Type B pancreatic cell (in vitro differentiated cells): Measurements from ENCODE around the gene TIFAB. TPM values are rescaled to one million over a fixed set of nuclear protein-coding genes. Genes with fewer than 3 reads are reported as not detected.

ENCODE experiments used
- DNase-seq: peaks from one replicate; pipeline ENCODE4 v3.0.0; 2021; ENCODE audit warnings: mixed read lengths; ENCODE audit not compliant: unreplicated experiment; ENCODE audit errors: extremely low spot score
- H3K27ac Mint-ChIP-seq: 2 replicates; pipeline ENCODE4 v1.8.0; 2021; ENCODE audit warnings: mild to moderate bottlenecking, mixed read lengths
- H3K27me3 Mint-ChIP-seq: 2 replicates; pipeline ENCODE4 v1.8.0; 2021; ENCODE audit warnings: mixed read lengths
- H3K36me3 Mint-ChIP-seq: 2 replicates; pipeline ENCODE4 v1.8.0; 2021; ENCODE audit warnings: mixed read lengths
- H3K4me1 Mint-ChIP-seq: one replicate; pipeline ENCODE4 v1.8.0; 2021; ENCODE audit warnings: mixed read lengths; ENCODE audit not compliant: unreplicated experiment
- H3K4me3 Mint-ChIP-seq: 2 replicates; pipeline ENCODE4 v1.8.0; 2021; ENCODE audit warnings: mild to moderate bottlenecking, mixed read lengths
- H3K9me3 Mint-ChIP-seq: 2 replicates; pipeline ENCODE4 v1.8.0; 2021; ENCODE audit warnings: mixed read lengths
- CTCF ChIP-seq: fragments of 200-600 bp; sonication (generic); conservative IDR thresholded peaks from 2 replicates; pipeline ENCODE4 v1.5.0; 2021; ENCODE audit warnings: antibody characterized with exemption, mild to moderate bottlenecking
- total RNA-seq: library from RNA; stranded (reverse); gene quantifications from 2 replicates; pipeline ENCODE4 v1.2.1, GENCODE V29; 2021; ENCODE audit warnings: low replicate concordance

The TIFAB gene
- total RNA-seq, 1 donor from 2014 or later: not detected

- peaks cover 3% of the 10 kb centered on the region for H3K36me3 Mint-ChIP-seq
- peaks cover 6% of the 10 kb centered on the region for H3K9me3 Mint-ChIP-seq
- no peak for TF ChIP-seq CTCF
- H3K4me1 Mint-ChIP-seq: peaks cover 25% of the 10 kb centered on the region
- H3K27ac Mint-ChIP-seq: no peak overlapping the region
- peaks cover 85% of the 10 kb centered on the region for H3K27me3 Mint-ChIP-seq
- H3K4me3 Mint-ChIP-seq: no peak overlapping the region
- peak; percentile 29 for DNase-seq
These were observed 41.4 kb upstream of the TIFAB start for GRCh38 chr5:135493406-135494180.

- no peak overlapping the region for H3K4me3 Mint-ChIP-seq
- H3K27ac Mint-ChIP-seq: no peak overlapping the region
- no peak for DNase-seq
- peaks cover 31% of the 10 kb centered on the region for H3K4me1 Mint-ChIP-seq
- peaks cover 92% of the 10 kb centered on the region for H3K27me3 Mint-ChIP-seq
- H3K36me3 Mint-ChIP-seq: peaks cover 3% of the 10 kb centered on the region
- H3K9me3 Mint-ChIP-seq: peaks cover 6% of the 10 kb centered on the region
- TF ChIP-seq CTCF: no peak
These were observed 40.1 kb upstream of the TIFAB start for GRCh38 chr5:135492319-135492626.

GRCh38 chr5:135491552-135492318 lies 39.6 kb upstream of the TIFAB start:
- no peak overlapping the region for H3K27ac Mint-ChIP-seq
- H3K27me3 Mint-ChIP-seq: peaks cover 93% of the 10 kb centered on the region
- peaks cover 6% of the 10 kb centered on the region for H3K9me3 Mint-ChIP-seq
- no peak for TF ChIP-seq CTCF
- no peak for DNase-seq
- H3K4me3 Mint-ChIP-seq: no peak overlapping the region
- H3K36me3 Mint-ChIP-seq: peaks cover 3% of the 10 kb centered on the region
- H3K4me1 Mint-ChIP-seq: peaks cover 29% of the 10 kb centered on the region

DNA sequence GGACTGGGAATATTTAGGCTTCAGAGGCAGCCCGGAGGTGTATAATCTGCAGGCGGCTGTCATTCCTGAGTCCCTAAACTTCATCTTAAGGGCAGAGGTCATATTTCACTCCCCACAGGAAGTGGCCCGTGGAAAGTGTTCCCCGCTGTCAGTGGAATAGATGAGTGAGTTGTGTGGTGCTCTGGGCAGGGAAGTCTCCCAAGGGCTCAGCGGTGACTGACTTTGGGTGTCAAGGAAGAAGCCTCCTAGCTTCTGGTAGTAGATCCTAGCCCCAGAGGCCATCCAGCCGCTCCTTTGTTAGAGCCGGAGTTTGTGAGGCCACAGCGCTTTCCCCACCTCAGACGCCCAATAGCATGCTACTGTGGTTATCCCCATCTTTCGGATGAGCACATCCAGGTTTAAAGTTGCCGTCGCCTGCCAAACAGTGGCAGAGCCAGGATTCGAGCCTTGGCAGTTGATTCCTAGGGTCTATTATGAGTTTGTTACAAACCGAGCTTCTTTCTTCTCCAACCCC lies 38.9 kb upstream of the TIFAB start:
- Mint-ChIP-seq H3K9me3 (peaks cover 6% of the 10 kb centered on the region), H3K36me3 (peaks cover 3% of the 10 kb centered on the region), H3K4me1 (peaks cover 30% of the 10 kb centered on the region), H3K27ac (no peak overlapping the region), H3K4me3 (peak overlapping the region; percentile 89), H3K27me3 (peaks cover 98% of the 10 kb centered on the region)
- DNase-seq: no peak
- no peak for TF ChIP-seq CTCF

DNA sequence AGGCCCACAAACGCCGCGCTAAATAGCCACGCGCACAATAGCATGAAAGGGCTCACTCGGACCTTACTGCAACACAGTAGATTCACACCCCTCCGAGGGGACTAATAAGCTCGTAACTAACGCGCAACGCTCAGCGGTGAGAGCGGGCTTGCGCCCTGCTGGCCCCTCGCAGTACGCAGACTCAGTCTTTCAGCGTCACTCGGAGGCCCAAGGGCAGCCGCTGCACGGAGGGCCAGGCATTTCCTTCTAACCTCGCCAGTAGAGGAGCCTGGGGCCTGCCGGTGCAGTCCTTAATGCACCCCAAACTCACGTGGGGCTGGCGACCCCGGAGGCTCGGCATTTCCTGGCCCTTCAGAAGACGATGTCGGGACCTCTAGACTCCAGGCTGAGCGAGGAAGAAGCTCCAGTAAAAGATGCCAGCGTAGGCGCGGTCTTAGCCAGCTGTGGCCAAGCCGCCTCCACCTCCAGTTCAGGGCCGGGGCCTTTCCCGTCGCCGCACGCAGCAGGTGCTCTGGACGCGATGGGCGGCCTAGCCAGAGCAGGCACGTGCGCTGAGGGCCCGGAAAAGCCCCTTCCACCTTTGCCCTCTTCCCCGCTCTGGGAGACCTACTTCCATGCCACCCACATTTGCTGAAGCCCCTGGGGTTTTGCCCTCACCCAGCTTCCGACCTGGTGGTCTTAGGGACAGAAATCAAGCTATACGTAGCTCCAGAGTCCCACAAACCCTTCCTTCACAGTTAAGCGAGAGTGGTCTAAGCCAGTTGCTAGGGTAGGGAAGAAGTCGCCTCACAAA lies 38.3 kb upstream of the TIFAB start:
- no peak for TF ChIP-seq CTCF
- H3K9me3 Mint-ChIP-seq: peaks cover 3% of the 10 kb centered on the region
- peaks cover 99% of the 10 kb centered on the region for H3K27me3 Mint-ChIP-seq
- peak overlapping the region; percentile 70 for H3K27ac Mint-ChIP-seq
- H3K36me3 Mint-ChIP-seq: peaks cover 3% of the 10 kb centered on the region
- DNase-seq: no peak
- H3K4me3 Mint-ChIP-seq: peak overlapping the region; percentile 89
- peaks cover 26% of the 10 kb centered on the region for H3K4me1 Mint-ChIP-seq
